HG03439 (cell line): ENCODE measurements around the gene CITED2.
A peak's percentile ranks its signal among the peaks of the same experiment; 100 is the strongest.
"Not testable (repeated sequence)": the region's sequence is repeated elsewhere in the genome, so short reads cannot be mapped to it uniquely, and the experiment has no call there.

Experiments used
- ATAC-seq: cut with Tn5 transposase; IDR thresholded peaks from one replicate; pipeline ENCODE4 v1.9.1; 2021; ENCODE audit warnings: mild to moderate bottlenecking, moderate library complexity; ENCODE audit not compliant: unreplicated experiment

The CITED2 gene

GRCh38 chr6:139367810-139368351 lies 6.6 kb downstream of the CITED2 start:
- no peak for ATAC-seq

DNA sequence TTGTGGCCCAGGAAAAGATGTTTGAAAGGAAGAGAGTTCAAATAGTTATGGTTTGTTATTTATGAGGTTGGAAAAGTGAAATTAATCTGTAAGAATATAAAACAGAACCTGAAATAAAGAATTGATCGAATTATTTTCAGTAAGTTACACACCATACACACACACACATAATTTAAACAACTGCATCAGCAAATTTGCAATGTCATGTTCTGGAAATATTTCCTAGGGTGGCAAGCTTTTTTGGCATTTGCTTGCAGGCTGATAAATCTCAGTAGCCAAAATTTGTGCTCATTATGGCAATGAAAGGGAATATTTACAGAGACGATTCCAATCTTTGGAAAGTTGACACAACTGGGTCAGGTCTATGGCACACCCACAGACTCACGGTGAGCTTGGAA lies 9.5 kb downstream of the CITED2 start:
- no peak for ATAC-seq

GRCh38 chr6:139364302-139364981 lies 10.0 kb downstream of the CITED2 start:
- peak; percentile 53 for ATAC-seq

- ATAC-seq, result not testable (repeated sequence)
Observed at GRCh38 chr6:139363797-139364196, 10.7 kb downstream of the CITED2 start.

- not testable (repeated sequence) for ATAC-seq
Observed at GRCh38 chr6:139363123-139363522, 11.3 kb downstream of the CITED2 start.

GRCh38 chr6:139361211-139361610 lies 13.2 kb downstream of the CITED2 start:
- no peak for ATAC-seq

DNA sequence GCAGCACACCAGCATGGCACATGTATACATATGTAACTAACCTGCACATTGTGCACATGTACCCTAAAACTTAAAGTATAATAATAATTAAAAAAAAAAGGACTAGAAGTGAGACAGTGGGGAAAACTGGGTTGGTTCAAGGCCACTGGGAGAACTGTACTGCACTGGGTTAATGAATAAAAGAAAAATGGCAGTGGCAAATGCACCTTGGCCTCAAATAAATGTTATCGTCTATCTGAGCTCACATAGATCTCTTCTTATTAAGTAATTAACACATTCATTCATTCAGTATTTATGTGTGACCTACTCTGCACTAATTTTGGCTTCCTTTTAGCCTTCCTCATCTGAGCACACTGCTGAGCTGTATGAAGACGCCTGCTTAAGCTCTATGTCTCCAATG lies 17.5 kb downstream of the CITED2 start:
- no peak for ATAC-seq

GRCh38 chr6:139355777-139356445 lies 18.5 kb downstream of the CITED2 start:
- no peak for ATAC-seq

DNA sequence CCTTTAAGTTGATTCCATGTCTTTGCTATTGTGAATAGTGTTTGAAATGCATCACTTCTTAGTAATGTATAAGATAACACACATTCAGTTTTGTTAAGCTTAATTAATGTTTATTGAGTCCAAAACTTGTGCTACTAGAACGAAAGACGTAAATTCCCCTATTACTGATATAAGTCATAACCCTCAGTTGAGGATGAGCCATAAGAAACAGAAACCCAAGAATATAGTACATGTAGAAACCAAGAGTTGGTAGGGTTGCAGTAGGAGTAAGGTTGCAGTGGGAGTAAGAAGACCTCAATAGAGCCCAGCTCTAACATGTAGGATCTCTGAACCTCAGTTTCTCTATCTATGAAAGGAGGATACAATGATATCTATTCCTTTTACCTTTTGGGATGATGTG lies 19.3 kb downstream of the CITED2 start:
- ATAC-seq, result no peak

GRCh38 chr6:139354189-139354588 lies 20.3 kb downstream of the CITED2 start:
- ATAC-seq, result no peak

GRCh38 chr6:139349464-139350020 lies 24.9 kb downstream of the CITED2 start:
- no peak for ATAC-seq

DNA sequence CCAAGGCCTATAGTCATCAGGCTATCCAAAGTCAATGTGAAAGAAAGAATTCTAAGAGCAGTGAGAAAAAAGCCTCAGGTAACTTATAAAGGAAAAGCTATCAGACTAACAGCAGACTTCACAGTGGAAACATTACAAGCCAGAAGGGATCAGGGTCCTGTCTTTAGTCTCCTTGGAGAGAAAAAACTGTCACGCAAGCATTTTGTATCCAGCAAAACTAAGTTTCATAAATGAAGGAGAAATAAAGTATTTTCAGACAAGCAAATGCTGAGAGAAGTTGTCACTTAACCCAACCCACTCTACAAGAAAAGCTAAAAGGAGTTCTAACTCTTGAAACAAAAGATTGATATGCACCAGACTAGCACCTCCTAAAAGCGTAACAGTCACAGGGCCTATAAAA lies 28.1 kb downstream of the CITED2 start:
- ATAC-seq, result no peak

- no peak for ATAC-seq
Observed at GRCh38 chr6:139344186-139344963, 30.1 kb downstream of the CITED2 start.

- ATAC-seq, result no peak
Observed at GRCh38 chr6:139343052-139343750, 31.2 kb downstream of the CITED2 start.

GRCh38 chr6:139341060-139341459 lies 33.4 kb downstream of the CITED2 start:
- no peak for ATAC-seq

- no peak for ATAC-seq
Observed at GRCh38 chr6:139338795-139339194, 35.7 kb downstream of the CITED2 start.

GRCh38 chr6:139337830-139338229 lies 36.6 kb downstream of the CITED2 start:
- no peak for ATAC-seq

DNA sequence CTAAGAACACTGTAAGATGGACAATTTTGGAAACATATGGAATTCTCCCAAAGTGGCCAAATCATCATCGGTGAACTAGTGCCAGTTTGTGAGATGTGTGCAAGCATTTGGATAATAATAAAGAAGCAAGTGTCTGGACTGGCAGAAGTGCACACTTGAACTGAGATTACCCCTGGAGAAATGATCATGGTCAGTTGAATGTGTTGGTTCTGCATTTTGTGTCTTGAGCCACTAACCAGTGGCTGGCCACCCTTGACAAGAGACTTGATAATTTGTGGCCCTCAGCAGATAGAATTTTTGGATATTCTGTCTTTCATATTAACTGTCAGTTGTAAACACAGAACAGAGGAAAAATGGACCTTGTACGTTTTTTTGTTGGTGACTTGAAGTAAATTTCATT lies 37.4 kb downstream of the CITED2 start:
- no peak for ATAC-seq

- ATAC-seq, result peak; percentile 60
Observed at GRCh38 chr6:139336488-139336887, 38.0 kb downstream of the CITED2 start.

GRCh38 chr6:139335447-139336210 lies 38.8 kb downstream of the CITED2 start:
- no peak for ATAC-seq
